Endodermal cell (in vitro differentiated cells): ENCODE measurements around the gene PRIM1. TPM values are rescaled to one million over a fixed set of nuclear protein-coding genes. Genes with fewer than 3 reads are reported as not detected.
A peak's percentile ranks its signal among the peaks of the same experiment; 100 is the strongest.

ENCODE experiments used
- DNase-seq: peaks from one replicate; pipeline ENCODE4 v3.0.0-alpha.2; 2017
- H3K27ac ChIP-seq: 2 replicates; pipeline ENCODE4 v1.5.1; 2013; ENCODE audit warnings: mild to moderate bottlenecking, low read depth, low read length, moderate library complexity
- H3K27me3 ChIP-seq: 2 replicates; pipeline ENCODE4 v1.6.1; 2013; ENCODE audit warnings: mild to moderate bottlenecking, low read length, moderate library complexity; ENCODE audit not compliant: insufficient read depth, control insufficient read depth, poor library complexity, severe bottlenecking
- H3K36me3 ChIP-seq: 2 replicates; pipeline ENCODE4 v1.7.0; 2013; ENCODE audit warnings: mild to moderate bottlenecking, low read length, moderate library complexity; ENCODE audit not compliant: control insufficient read depth, insufficient read depth
- H3K4me1 ChIP-seq: one replicate; pipeline ENCODE4 v1.7.0; 2013; ENCODE audit warnings: low read length; ENCODE audit not compliant: control insufficient read depth, insufficient read depth
- H3K4me3 ChIP-seq: 2 replicates; pipeline ENCODE4 v1.5.1; 2013; ENCODE audit warnings: mild to moderate bottlenecking, low read length, moderate library complexity
- H3K9ac ChIP-seq: 2 replicates; pipeline ENCODE4 v1.6.1; 2013; ENCODE audit warnings: mild to moderate bottlenecking, low read length, moderate library complexity; ENCODE audit not compliant: poor library complexity, severe bottlenecking; ENCODE audit errors: extremely low read depth
- H3K9me3 ChIP-seq: 2 replicates; pipeline ENCODE4 v1.6.1; 2013; ENCODE audit warnings: mild to moderate bottlenecking, low read length, moderate library complexity; ENCODE audit not compliant: control insufficient read depth
- H3K27ac Mint-ChIP-seq: 2 replicates; pipeline ENCODE4 v1.8.0; 2020; ENCODE audit warnings: mixed read lengths
- H3K27me3 Mint-ChIP-seq: 2 replicates; pipeline ENCODE4 v1.8.0; 2021; ENCODE audit warnings: mild to moderate bottlenecking, mixed read lengths; ENCODE audit not compliant: insufficient read depth
- H3K36me3 Mint-ChIP-seq: 2 replicates; pipeline ENCODE4 v1.8.0; 2020; ENCODE audit warnings: low read depth, mixed read lengths
- H3K4me1 Mint-ChIP-seq: 2 replicates; pipeline ENCODE4 v1.8.0; 2020; ENCODE audit warnings: mixed read lengths
- H3K4me3 Mint-ChIP-seq: 2 replicates; pipeline ENCODE4 v1.8.0; 2020; ENCODE audit warnings: mild to moderate bottlenecking, moderate library complexity, mixed read lengths
- H3K9me3 Mint-ChIP-seq: 2 replicates; pipeline ENCODE4 v1.8.0; 2020; ENCODE audit warnings: mild to moderate bottlenecking, mixed read lengths
- CTCF ChIP-seq: fragments of 200-600 bp; sonication (generic); conservative IDR thresholded peaks from 2 replicates; pipeline ENCODE4 v1.5.0; 2021; ENCODE audit warnings: antibody characterized with exemption, mild to moderate bottlenecking
- WGBS, 2 experiments: methylation state at CpG; one replicate each; pipeline versions ENCODE4 v1.1.5 to v1.1.7; 2013; ENCODE audit warnings: missing lambda C conversion rate in 2 of 2, mixed read lengths in 1 of 2; ENCODE audit not compliant: insufficient coverage in 1 of 2, insufficient read length in 1 of 2; 5-methylcytosine and 5-hydroxymethylcytosine counted together
- total RNA-seq, 2 donors: library from RNA; stranded (reverse); fragmentation: NEBNext Ultra II Directional in 1 of 2; extraction: Animal tissue kit (Norgen Biotek cat#: 25700) in 1 of 2; gene quantifications; 2 replicates in 1 of 2; 3 replicates in 1 of 2; pipeline ENCODE4 v1.2.1, GENCODE V29; 2021

The PRIM1 gene
- total RNA-seq, 2 donors from 2014 or later = 34.8 to 44.2 TPM

GRCh38 chr12:56725723-56726102, 26.4 kb downstream of the PRIM1 start:
- H3K9ac ChIP-seq = peak overlapping the region; percentile 99
- WGBS, 2 experiments = 64 to 76% methylated on average over 6 to 7 of the region's 7 CpGs
- H3K4me1 ChIP-seq = peaks cover 3% of the 10 kb centered on the region
- H3K9me3 ChIP-seq = no peaks in the 10 kb centered on the region
- H3K36me3 Mint-ChIP-seq = peaks cover 51% of the 10 kb centered on the region
- no peaks in the 10 kb centered on the region for H3K9me3 Mint-ChIP-seq
- no peak for DNase-seq
- H3K27ac ChIP-seq = peak overlapping the region; percentile 95
- TF ChIP-seq CTCF = no peak
- peak overlapping the region; percentile 99 for H3K27ac Mint-ChIP-seq
- H3K27me3 ChIP-seq = no peaks in the 10 kb centered on the region
- peaks cover 38% of the 10 kb centered on the region for H3K36me3 ChIP-seq
- peak overlapping the region; percentile 100 for H3K4me3 Mint-ChIP-seq
- H3K4me3 ChIP-seq = peak overlapping the region; percentile 99
- peaks cover 32% of the 10 kb centered on the region for H3K4me1 Mint-ChIP-seq
- H3K27me3 Mint-ChIP-seq = no peaks in the 10 kb centered on the region

- 0% methylated on average over 16 to 46 of the region's 46 CpGs for WGBS, 2 experiments
Measured at GRCh38 chr12:56724972-56725722, 27.0 kb downstream of the PRIM1 start, which contains the start of gene NACA. TSS of gene NACA (minus strand) at chr12:56725299. CDS start at chr12:56724521, 778 bp downstream.

DNA sequence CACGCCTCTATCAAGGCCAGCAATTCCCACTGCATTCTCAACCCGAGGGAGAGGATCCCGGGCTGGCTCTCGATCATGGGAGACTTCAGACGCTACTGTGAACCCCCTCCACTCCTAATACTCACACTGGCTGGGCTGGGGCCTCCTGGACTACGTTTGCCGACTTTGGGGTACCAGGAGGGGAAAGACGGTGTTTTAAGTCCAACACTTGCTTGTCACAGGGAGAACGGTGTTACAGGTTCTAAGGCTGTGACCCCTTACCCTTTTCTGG, 27.5 kb downstream of the PRIM1 start:
- Mint-ChIP-seq H3K27ac (peak overlapping the region; percentile 99), H3K4me3 (peak overlapping the region; percentile 100), H3K4me1 (peaks cover 43% of the 10 kb centered on the region), H3K36me3 (peaks cover 57% of the 10 kb centered on the region), H3K27me3 (no peaks in the 10 kb centered on the region), H3K9me3 (no peaks in the 10 kb centered on the region)
- no peak for DNase-seq
- WGBS, 2 experiments = 0% methylated on average over 1 to 9 of the region's 9 CpGs
- peak overlapping the region; percentile 99 for H3K9ac ChIP-seq
- peak overlapping the region; percentile 99 for H3K4me3 ChIP-seq
- peak overlapping the region; percentile 95 for H3K27ac ChIP-seq
- no peak for TF ChIP-seq CTCF
- H3K9me3 ChIP-seq = no peaks in the 10 kb centered on the region
- H3K36me3 ChIP-seq = peaks cover 45% of the 10 kb centered on the region
- peaks cover 3% of the 10 kb centered on the region for H3K4me1 ChIP-seq
- no peaks in the 10 kb centered on the region for H3K27me3 ChIP-seq

More at GRCh38 chr12:56724972-56725722, 27.0 kb downstream of the PRIM1 start, which contains the start of gene NACA:
- Histone ChIP-seq H3K9ac (peak within 1 kb of the TSS; percentile 99), H3K27ac (peak within 1 kb of the TSS; percentile 95), H3K4me3 (peak within 1 kb of the TSS; percentile 99), H3K9me3 (no peaks in the 10 kb centered on the region), H3K36me3 (peaks cover 41% of the 10 kb centered on the region), H3K4me1 (peaks cover 3% of the 10 kb centered on the region), H3K27me3 (no peaks in the 10 kb centered on the region)
- H3K9me3 Mint-ChIP-seq = no peaks in the 10 kb centered on the region
- H3K27ac Mint-ChIP-seq = peak within 1 kb of the TSS; percentile 99
- H3K4me3 Mint-ChIP-seq = peak within 1 kb of the TSS; percentile 100
- H3K27me3 Mint-ChIP-seq = no peaks in the 10 kb centered on the region
- H3K4me1 Mint-ChIP-seq = peaks cover 38% of the 10 kb centered on the region
- DNase-seq = peak; percentile 99
- H3K36me3 Mint-ChIP-seq = peaks cover 57% of the 10 kb centered on the region
- TF ChIP-seq CTCF = no peak
